ENCODE results near the gene IL1R2.

Gene IL1R2

GRCh38 chr2:102043560-102043959, 51.8 kb downstream of the IL1R2 start:
- DNase-seq (ENCODE audit: low read depth in 2 of 2), result no peak

- no peak for DNase-seq (ENCODE audit: low read depth in 2 of 2)
Measured at GRCh38 chr2:102044235-102044896, 52.6 kb downstream of the IL1R2 start.

GRCh38 chr2:102044967-102045489, 53.3 kb downstream of the IL1R2 start:
- DNase-seq (ENCODE audit: low read depth in 2 of 2), result no peak

DNA sequence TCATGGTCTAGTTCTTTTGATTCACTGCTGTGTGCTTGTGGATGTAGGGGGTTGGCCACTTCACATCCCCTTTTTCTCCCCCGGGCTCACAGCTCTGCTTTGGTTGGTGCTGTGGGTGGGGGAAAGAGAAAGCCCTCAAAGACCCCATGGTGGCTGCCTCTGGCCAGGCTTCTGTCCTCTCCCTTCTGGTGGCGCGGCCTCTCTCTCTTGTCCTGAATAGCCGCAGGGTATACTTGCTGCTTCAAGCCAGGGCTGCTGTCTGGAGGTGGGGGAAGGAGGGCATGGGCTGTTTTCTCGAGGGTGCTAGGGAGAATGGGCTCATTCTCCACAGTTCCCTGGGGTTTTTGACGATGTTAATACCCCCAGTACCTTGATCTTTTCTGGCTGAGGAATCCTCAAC, 53.9 kb downstream of the IL1R2 start:
- no peak for DNase-seq (ENCODE audit: low read depth in 2 of 2)

GRCh38 chr2:102046135-102046986, 54.6 kb downstream of the IL1R2 start:
- DNase-seq (ENCODE audit: low read depth in 2 of 2), result no peak

- no peak for DNase-seq (ENCODE audit: low read depth in 2 of 2)
Measured at GRCh38 chr2:102048465-102048864, 56.7 kb downstream of the IL1R2 start.

GRCh38 chr2:102049756-102050443, 58.1 kb downstream of the IL1R2 start:
- DNase-seq (ENCODE audit: low read depth in 2 of 2), result no peak

GRCh38 chr2:102050854-102051391, 59.2 kb downstream of the IL1R2 start:
- no peak for DNase-seq (ENCODE audit: low read depth in 2 of 2)

DNA sequence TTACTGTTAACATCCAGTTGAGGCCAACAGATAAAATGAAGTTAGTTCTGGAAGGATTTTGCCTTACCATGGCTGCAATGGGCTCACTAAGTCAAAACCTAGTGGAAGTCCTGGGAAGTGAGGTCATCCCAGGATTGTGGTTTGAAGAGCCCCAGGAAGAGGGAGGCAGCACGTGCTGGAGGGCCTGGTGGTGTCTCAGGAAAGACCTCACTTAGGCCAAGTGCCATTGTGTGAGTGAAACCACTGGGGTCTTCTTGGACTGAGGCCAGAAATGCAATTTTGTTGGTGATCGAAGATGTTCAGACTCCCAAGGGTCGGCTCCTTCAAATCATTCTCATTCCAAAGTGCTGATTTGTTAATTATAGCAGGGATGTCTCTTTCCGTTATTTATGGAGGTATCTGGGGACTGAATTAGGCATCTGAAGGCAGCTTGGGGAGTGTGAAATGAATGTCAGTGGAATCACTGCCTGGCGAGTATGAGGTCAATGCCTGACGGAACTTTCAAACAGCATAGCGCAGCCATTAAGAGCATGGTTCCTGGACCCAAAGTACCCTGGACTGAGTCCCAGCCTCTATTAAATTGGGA, 60.0 kb downstream of the IL1R2 start:
- no peak for DNase-seq (ENCODE audit: low read depth in 2 of 2)

GRCh38 chr2:102052365-102052764, 60.6 kb downstream of the IL1R2 start:
- no peak for DNase-seq (ENCODE audit: low read depth in 2 of 2)

- no peak for DNase-seq (ENCODE audit: low read depth in 2 of 2)
Measured at GRCh38 chr2:102053096-102053495, 61.3 kb downstream of the IL1R2 start.

GRCh38 chr2:102055346-102055990, 63.7 kb downstream of the IL1R2 start:
- DNase-seq (ENCODE audit: low read depth in 2 of 2), result no peak

DNA sequence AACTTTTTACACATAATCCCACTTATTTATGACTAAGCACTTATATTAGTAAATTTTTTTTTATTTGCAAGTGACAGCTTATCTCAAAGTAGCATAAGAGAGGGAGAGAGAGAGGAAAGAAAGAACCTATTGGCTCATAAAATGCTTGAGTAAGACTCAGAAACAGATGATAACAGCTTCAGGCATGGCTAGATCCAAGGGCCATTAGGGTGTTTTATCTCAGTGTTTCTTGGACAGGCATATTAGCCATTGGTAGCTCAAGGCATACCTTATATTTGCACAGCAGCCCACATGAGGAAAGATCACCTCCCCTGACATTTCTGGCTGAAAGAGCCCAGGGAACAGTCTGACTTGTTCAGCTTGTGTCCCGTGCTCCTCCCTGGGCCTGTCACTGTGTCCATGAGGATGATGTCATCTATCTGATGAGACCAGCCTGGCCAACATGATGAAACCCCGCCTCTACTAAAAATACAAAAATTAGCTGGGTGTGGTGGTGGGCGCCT, 64.4 kb downstream of the IL1R2 start:
- DNase-seq (ENCODE audit: low read depth in 2 of 2), result no peak

DNA sequence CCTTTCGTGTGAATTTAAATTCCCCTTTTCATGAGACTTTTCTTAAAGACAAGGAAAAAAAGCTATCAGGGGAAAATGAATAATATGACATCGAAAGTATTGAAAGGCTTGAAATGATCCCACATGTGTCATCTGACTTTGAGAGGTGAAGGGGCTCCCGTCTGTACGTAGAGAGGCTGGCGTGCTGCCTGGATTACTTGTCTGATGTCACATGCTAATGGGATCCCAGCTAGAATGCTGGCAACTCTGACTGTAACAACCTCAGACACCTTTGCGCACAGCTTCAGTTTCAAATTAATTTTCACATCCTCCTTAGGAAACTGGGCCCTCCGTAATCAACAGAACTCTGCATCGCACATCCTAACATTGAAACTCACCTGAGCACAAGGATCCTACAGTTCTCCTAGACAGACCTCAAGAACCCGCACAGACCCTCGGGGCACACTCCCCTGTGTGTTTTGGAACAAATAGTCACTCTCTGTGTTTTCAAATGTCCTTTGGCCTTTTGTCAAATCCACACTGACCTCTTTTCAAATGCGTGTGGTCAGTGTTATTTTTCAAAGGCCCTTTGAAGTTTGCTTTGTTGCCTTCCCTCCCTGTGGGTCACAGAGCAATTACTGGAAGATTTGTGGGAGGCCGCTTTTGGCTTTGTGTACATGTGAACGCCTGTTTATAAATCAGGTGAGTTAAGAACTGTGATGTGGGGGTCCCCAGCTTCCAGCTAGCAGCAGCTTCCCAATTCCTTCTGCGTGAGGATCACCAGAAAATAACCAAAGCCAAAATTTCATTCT, 65.9 kb downstream of the IL1R2 start:
- DNase-seq (ENCODE audit: low read depth in 2 of 2), result peak in 1 of 2 donors; percentile 33

- DNase-seq (ENCODE audit: low read depth in 2 of 2), result no peak
Measured at GRCh38 chr2:102058293-102058833, 66.6 kb downstream of the IL1R2 start.

DNA sequence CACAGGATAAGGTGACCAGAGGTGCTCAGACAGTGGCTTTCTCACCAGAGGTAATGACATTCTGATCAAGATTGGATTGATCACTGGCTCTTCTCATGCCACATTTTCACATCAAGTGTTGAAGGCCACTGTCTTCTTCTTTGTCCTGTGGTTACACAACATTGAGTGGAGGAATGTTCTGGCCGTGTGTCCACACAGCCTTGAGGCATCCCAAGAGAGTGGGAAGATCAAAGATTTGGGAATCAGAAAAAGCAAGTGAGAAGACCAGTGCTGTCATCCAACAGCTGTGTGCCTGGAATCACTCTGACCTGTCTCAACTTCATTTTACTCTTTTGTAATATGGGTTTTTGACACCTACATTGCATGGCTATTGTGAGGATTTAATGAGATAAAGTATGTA, 67.4 kb downstream of the IL1R2 start:
- no peak for DNase-seq (ENCODE audit: low read depth in 2 of 2)

DNA sequence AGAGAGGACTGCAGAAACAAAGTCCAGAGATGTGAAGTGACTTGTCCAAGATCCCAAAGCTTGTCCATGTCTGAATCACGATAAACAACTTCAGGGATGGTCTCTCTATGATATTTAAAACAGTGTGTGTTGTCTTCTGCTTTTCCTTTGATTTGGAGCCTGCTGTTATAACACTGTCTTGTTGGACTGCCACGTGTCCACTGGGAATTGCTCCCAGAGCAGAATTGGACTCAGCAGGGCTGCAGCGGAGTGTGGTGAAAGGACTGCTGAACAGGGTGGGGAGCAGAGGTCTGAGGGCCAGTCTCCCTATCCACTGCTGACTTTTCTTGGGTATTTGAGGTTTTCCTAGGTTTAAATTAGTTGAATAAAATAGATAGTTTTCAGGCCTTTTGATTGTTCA, 68.3 kb downstream of the IL1R2 start:
- DNase-seq (ENCODE audit: low read depth in 2 of 2), result no peak

- no peak for DNase-seq (ENCODE audit: low read depth in 2 of 2)
Measured at GRCh38 chr2:102060792-102061191, 69.0 kb downstream of the IL1R2 start.

DNA sequence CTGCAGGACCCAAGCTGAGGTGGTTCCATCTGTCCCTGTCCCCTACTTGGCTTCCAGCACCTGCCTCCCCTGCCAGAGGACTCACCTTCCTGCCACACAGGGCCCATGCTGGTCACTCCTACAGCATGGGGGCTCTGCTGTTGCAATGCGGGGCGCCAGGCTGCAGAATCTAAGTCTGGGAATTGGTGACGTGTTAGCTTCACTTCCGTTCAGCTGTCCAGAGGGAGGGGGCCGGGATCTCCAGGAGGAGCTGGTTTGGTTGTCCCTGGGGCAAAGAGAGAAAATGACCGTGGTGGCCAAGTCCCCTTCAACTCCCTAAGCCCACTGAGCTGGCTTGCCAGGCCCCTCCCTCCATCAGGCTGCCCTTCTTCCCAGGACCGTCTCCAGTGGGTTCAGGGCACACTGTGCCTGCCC, 69.5 kb downstream of the IL1R2 start:
- no peak for DNase-seq (ENCODE audit: low read depth in 2 of 2)
